Measurements from ENCODE around the gene ARHGAP6. TPM values are rescaled to one million over a fixed set of nuclear protein-coding genes. Genes with fewer than 3 reads are reported as not detected.

Gene ARHGAP6
- total and polyA plus RNA-seq, 2 donors (not counting 3 experiments of a cell fraction or from before 2014, with no cell fraction given), result 0.69 to 0.83 TPM

DNA sequence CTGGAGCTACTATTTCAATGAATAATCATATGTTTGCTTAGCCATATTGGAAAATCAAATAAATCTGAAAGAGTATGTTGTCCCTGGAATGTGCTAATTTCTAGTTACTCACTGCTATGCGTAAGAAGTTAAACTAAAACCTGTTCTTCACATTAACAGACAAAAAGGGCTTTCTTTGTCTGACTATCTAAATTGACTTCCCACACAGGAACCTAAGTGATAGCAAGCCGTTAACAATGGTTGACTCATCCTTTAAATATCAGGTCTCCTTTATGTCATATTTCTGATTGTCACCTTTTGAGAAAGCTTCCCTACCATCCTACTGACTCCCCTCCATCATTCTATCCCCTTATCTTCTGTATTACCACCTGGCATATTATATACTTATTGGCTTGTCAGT lies 291.1 kb downstream of the ARHGAP6 start:
- DNase-seq (ENCODE audit: low read depth, low spot score) (no peak), FAIRE-seq (no peak)
- no peak overlapping the region for H3K27ac ChIP-seq (ENCODE audit: insufficient read depth, low read depth, low read length)
- no peaks in the 10 kb centered on the region for H3K4me1 ChIP-seq (ENCODE audit: control insufficient read depth, extremely low read depth, insufficient read depth, low read length)
- H3K9me3 ChIP-seq (replicated peaks; ENCODE audit: control insufficient read depth, insufficient read depth, low read length), result no peaks in the 10 kb centered on the region
- H3K4me2 ChIP-seq (ENCODE audit: insufficient read depth, low read length), result no peak overlapping the region
- intact Hi-C loops (cut with micrococcal nuclease) (no loop called here), dilution Hi-C loops (cut with MboI; ENCODE audit: extremely low pct_ligation_motif_present, low sequenced_read_pairs) (no loop called here)
- H3K4me3 ChIP-seq (replicated peaks in 1 of 3; ENCODE audit: insufficient read depth in 1 of 3, low read depth in 1 of 3, low read length in 3 of 3), result no peak overlapping the region
- BruUV-seq (replicated peaks), result no TSS peak
- H3K9ac ChIP-seq (replicated peaks; ENCODE audit: extremely low read depth, insufficient read depth, low read length), result no peak overlapping the region
- no peaks in the 10 kb centered on the region for H3K9me1 ChIP-seq (replicated peaks; ENCODE audit: control insufficient read depth, extremely low read depth, insufficient read depth, low read length)
- ChIA-PET CTCF (no interaction called here), POLR2A (no interaction called here)
- no peak overlapping the region for H2AFZ ChIP-seq (ENCODE audit: low read depth, low read length)
- H3K36me3 ChIP-seq (ENCODE audit: control insufficient read depth in 2 of 2, extremely low read depth in 1 of 2, insufficient read depth in 2 of 2, low read length in 2 of 2), result no peaks in the 10 kb centered on the region
- TF ChIP-seq FOS (IDR thresholded peaks at IDR 0.05; ENCODE audit: borderline replicate concordance, insufficient read depth, low read length) (no peak), MYC (IDR thresholded peaks at IDR 0.05; ENCODE audit: low read depth, low read length) (no peak), POLR2AphosphoS5 (IDR thresholded peaks at IDR 0.05; ENCODE audit: insufficient read depth, low read depth, low read length) (no peak), POLR2A (IDR thresholded peaks at IDR 0.05; ENCODE audit: low read depth, low read length) (no peak), GATA2 (IDR thresholded peaks at IDR 0.05; ENCODE audit: insufficient read depth, insufficient read length, low read depth, low read length) (no peak), EZH2 (IDR thresholded peaks at IDR 0.05; ENCODE audit: borderline replicate concordance, low read depth, low read length, severe bottlenecking) (no peak), JUN (IDR thresholded peaks at IDR 0.05; ENCODE audit: borderline replicate concordance, insufficient read depth, insufficient read length, low read depth) (no peak)
- TF ChIP-seq, protein P1, sequence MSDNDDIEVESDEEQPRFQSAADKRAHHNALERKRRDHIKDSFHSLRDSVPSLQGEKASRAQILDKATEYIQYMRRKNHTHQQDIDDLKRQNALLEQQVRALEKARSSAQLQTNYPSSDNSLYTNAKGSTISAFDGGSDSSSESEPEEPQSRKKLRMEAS (IDR thresholded peaks at IDR 0.05; ENCODE audit: insufficient read depth, insufficient read length), result no peak
- TF ChIP-seq, protein P2, sequence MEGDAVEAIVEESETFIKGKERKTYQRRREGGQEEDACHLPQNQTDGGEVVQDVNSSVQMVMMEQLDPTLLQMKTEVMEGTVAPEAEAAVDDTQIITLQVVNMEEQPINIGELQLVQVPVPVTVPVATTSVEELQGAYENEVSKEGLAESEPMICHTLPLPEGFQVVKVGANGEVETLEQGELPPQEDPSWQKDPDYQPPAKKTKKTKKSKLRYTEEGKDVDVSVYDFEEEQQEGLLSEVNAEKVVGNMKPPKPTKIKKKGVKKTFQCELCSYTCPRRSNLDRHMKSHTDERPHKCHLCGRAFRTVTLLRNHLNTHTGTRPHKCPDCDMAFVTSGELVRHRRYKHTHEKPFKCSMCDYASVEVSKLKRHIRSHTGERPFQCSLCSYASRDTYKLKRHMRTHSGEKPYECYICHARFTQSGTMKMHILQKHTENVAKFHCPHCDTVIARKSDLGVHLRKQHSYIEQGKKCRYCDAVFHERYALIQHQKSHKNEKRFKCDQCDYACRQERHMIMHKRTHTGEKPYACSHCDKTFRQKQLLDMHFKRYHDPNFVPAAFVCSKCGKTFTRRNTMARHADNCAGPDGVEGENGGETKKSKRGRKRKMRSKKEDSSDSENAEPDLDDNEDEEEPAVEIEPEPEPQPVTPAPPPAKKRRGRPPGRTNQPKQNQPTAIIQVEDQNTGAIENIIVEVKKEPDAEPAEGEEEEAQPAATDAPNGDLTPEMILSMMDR (IDR thresholded peaks at IDR 0.05; ENCODE audit: extremely low read depth in 1 of 2, insufficient read depth in 1 of 2, low read depth in 1 of 2, low read length in 2 of 2), result no peak
- H3K27me3 ChIP-seq (ENCODE audit: control insufficient read depth in 2 of 2, insufficient read depth in 2 of 2, low read length in 2 of 2), result no peaks in the 10 kb centered on the region
- no peaks in the 10 kb centered on the region for H3K79me2 ChIP-seq (ENCODE audit: control insufficient read depth, insufficient read depth, low read length)
- H4K20me1 ChIP-seq (replicated peaks; ENCODE audit: control insufficient read depth, extremely low read depth, insufficient read depth, low read length), result no peaks in the 10 kb centered on the region
